GM18511 (cell line): Measurements from ENCODE around the gene TRMT1.
"Not testable (repeated sequence)": the region's sequence is repeated elsewhere in the genome, so short reads cannot be mapped to it uniquely, and the experiment has no call there.

Experiments used
- ATAC-seq: cut with Tn5 transposase; IDR thresholded peaks from one replicate; pipeline ENCODE4 v1.9.1; 2021; ENCODE audit warnings: mild to moderate bottlenecking, moderate library complexity; ENCODE audit not compliant: unreplicated experiment

TRMT1 gene

GRCh38 chr19:13150931-13151604, 34.5 kb upstream of the TRMT1 start:
- ATAC-seq = no peak

- ATAC-seq = peak; percentile 41
Measured at GRCh38 chr19:13150187-13150930, 33.8 kb upstream of the TRMT1 start, which contains the start of the genes IER2 and STX10. TSS of gene IER2 (plus strand) at chr19:13150411. CDS start at chr19:13153187, 2,776 bp downstream. TSS of gene STX10 (minus strand) at chr19:13150375. CDS start at chr19:13150173, 202 bp downstream.

GRCh38 chr19:13149628-13150186, 33.2 kb upstream of the TRMT1 start:
- ATAC-seq = no peak

- not testable (repeated sequence) for ATAC-seq
Measured at GRCh38 chr19:13149173-13149627, 32.7 kb upstream of the TRMT1 start.

- no peak for ATAC-seq
Measured at GRCh38 chr19:13146763-13147563, 30.4 kb upstream of the TRMT1 start.

- ATAC-seq = no peak
Measured at GRCh38 chr19:13139633-13140311, 23.2 kb upstream of the TRMT1 start.

- no peak for ATAC-seq
Measured at GRCh38 chr19:13138916-13139198, 22.3 kb upstream of the TRMT1 start.

- no peak for ATAC-seq
Measured at GRCh38 chr19:13138171-13138915, 21.8 kb upstream of the TRMT1 start.

GRCh38 chr19:13137290-13137794, 20.8 kb upstream of the TRMT1 start:
- no peak for ATAC-seq

- ATAC-seq = no peak
Measured at GRCh38 chr19:13135068-13136062, 18.8 kb upstream of the TRMT1 start.

- no peak for ATAC-seq
Measured at GRCh38 chr19:13134626-13135025, 18.1 kb upstream of the TRMT1 start.

GRCh38 chr19:13133241-13133870, 16.8 kb upstream of the TRMT1 start:
- ATAC-seq = no peak

GRCh38 chr19:13132471-13133180, 16.1 kb upstream of the TRMT1 start:
- no peak for ATAC-seq

GRCh38 chr19:13130886-13131490, 14.4 kb upstream of the TRMT1 start:
- ATAC-seq = no peak

GRCh38 chr19:13129384-13129783, 12.8 kb upstream of the TRMT1 start:
- no peak for ATAC-seq

- no peak for ATAC-seq
Measured at GRCh38 chr19:13128583-13128982, 12.0 kb upstream of the TRMT1 start.
